Islet of Langerhans (tissue), 1 donor: ENCODE data around the gene NAALADL2.
"Not testable (repeated sequence)": the region's sequence is repeated elsewhere in the genome, so short reads cannot be mapped to it uniquely, and the experiment has no call there.

Experiments used
- FAIRE-seq: peaks from one replicate; lab custom pipeline; 2011; peaks lifted over from hg19 to GRCh38; lab: Jason Lieb, UNC

The NAALADL2 gene

GRCh38 chr3:175605851-175606250 lies 746.7 kb downstream of the NAALADL2 start:
- FAIRE-seq: no peak

- FAIRE-seq: no peak
Observed at GRCh38 chr3:175606650-175607318, 747.6 kb downstream of the NAALADL2 start.

GRCh38 chr3:175608356-175608755 lies 749.2 kb downstream of the NAALADL2 start:
- no peak for FAIRE-seq

GRCh38 chr3:175608911-175609310 lies 749.8 kb downstream of the NAALADL2 start:
- no peak for FAIRE-seq

- no peak for FAIRE-seq
Observed at GRCh38 chr3:175612487-175613196, 753.5 kb downstream of the NAALADL2 start.

GRCh38 chr3:175614107-175614506 lies 755.0 kb downstream of the NAALADL2 start:
- FAIRE-seq: not testable (repeated sequence)

- FAIRE-seq: no peak
Observed at GRCh38 chr3:175617247-175617646, 758.1 kb downstream of the NAALADL2 start.

- no peak for FAIRE-seq
Observed at GRCh38 chr3:175619369-175619768, 760.2 kb downstream of the NAALADL2 start.

- FAIRE-seq: no peak
Observed at GRCh38 chr3:175620093-175620492, 761.0 kb downstream of the NAALADL2 start.

- FAIRE-seq: no peak
Observed at GRCh38 chr3:175620532-175620931, 761.4 kb downstream of the NAALADL2 start.

- FAIRE-seq: no peak
Observed at GRCh38 chr3:175640958-175641357, 781.8 kb downstream of the NAALADL2 start.

GRCh38 chr3:175646865-175647264 lies 787.7 kb downstream of the NAALADL2 start:
- no peak for FAIRE-seq

- no peak for FAIRE-seq
Observed at GRCh38 chr3:175648899-175649298, 789.8 kb downstream of the NAALADL2 start.

- no peak for FAIRE-seq
Observed at GRCh38 chr3:175651716-175652115, 792.6 kb downstream of the NAALADL2 start.

GRCh38 chr3:175655351-175655750 lies 796.2 kb downstream of the NAALADL2 start:
- FAIRE-seq: no peak

- no peak for FAIRE-seq
Observed at GRCh38 chr3:175656461-175656860, 797.3 kb downstream of the NAALADL2 start.

- FAIRE-seq: no peak
Observed at GRCh38 chr3:175659670-175660350, 800.7 kb downstream of the NAALADL2 start.

GRCh38 chr3:175662815-175663214 lies 803.7 kb downstream of the NAALADL2 start:
- no peak for FAIRE-seq

- no peak for FAIRE-seq
Observed at GRCh38 chr3:175664911-175665310, 805.8 kb downstream of the NAALADL2 start.

- no peak for FAIRE-seq
Observed at GRCh38 chr3:175668300-175668699, 809.2 kb downstream of the NAALADL2 start.

GRCh38 chr3:175670557-175670956 lies 811.4 kb downstream of the NAALADL2 start:
- no peak for FAIRE-seq

GRCh38 chr3:175672119-175672689 lies 813.1 kb downstream of the NAALADL2 start:
- peak; percentile 66 for FAIRE-seq

GRCh38 chr3:175679568-175679967 lies 820.4 kb downstream of the NAALADL2 start:
- no peak for FAIRE-seq
